Activated CD4-positive, alpha-beta T cell treated with anti-CD3 and anti-CD28 coated beads for 24 hours (primary cell): ENCODE measurements around the gene AP5M1.
"Not testable (repeated sequence)": the region's sequence is repeated elsewhere in the genome, so short reads cannot be mapped to it uniquely, and the experiment has no call there.

Experiments
- DNase-seq, 2 donors: peaks; one replicate each; pipeline ENCODE4 v3.0.0-alpha.2; 2020; ENCODE audit warnings: low read depth in 2 of 2

Gene AP5M1

DNA sequence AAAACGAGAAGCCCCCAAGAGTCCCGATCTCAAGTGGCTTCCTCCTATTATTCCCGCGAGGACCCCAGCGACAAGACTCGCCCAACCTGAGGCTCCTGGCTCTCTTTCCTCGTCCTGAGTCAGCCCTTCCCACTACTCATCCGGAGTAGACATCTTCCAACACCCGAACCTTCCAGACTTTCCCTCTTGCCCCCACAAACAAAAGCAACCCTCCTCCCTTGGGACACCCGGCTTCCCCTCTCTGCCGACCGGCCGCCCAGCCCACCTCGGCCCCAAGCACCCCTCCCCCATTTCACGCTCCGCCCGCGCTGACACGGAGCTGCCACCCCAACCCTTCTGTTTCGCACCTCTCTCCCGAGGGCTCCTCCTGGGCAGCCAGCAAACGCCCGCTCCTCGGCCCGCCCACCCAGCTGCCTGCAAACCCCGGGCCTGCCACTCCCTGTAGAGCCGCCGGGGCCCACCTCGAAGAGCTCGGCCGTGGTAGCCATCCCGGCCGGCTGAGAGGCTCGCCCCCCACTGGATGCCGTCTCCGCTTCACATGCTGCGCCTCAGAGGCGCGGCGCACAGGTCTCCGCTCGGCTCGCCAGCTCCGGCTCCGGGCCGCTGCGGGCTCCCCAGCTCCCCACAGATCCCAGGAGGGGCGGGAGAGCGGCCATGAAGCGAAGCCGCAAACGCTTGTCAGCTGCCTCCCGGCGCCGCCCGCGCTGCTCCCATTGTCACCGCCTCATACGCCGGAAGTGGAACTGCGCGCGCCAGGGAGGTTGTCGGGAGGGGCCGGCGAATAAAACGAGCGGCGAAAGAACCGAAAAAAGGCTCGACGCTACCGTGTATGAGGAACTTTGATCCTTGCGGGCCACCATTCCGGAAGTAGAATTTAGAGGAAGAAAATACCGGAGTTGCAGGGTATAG lies at the start of gene AP5M1, which contains the start of gene EXOC5:
TSS of gene AP5M1 (plus strand) at position 811 of the 909 bp plus-strand sequence. CDS start 344 bp downstream, outside the sequence.
TSS of gene EXOC5 (minus strand) at position 745 of the 909 bp plus-strand sequence. CDS start at position 488, 257 bp downstream.
- DNase-seq = peak; percentile 80 to 83

DNA sequence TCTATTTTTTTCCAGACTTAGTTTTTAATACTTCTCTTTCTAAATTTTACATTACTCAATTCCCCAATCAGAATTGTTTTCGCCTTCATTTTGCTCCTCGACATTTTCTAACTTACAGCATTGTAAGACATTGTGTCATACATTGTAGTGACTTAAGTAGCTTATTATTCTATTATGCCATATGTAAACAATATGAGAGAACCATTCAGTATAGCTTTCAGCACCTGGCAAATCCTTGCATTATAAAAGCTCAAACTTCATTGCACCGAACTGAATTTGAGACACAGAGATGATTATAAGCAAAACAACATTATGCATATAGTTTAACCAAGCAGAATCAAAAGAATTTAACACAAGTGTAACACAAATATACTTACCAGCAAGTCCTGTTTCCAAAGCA lies 46.8 kb upstream of the AP5M1 start:
- DNase-seq = no peak

GRCh38 chr14:57227083-57227482 lies 41.7 kb upstream of the AP5M1 start:
- no peak for DNase-seq

GRCh38 chr14:57228320-57228719 lies 40.5 kb upstream of the AP5M1 start:
- not testable (repeated sequence) for DNase-seq

- DNase-seq = no peak
These were observed 36.8 kb upstream of the AP5M1 start for GRCh38 chr14:57232006-57232405.

GRCh38 chr14:57240115-57240514 lies 28.7 kb upstream of the AP5M1 start:
- not testable (repeated sequence) for DNase-seq

- no peak for DNase-seq
These were observed 25.5 kb upstream of the AP5M1 start for GRCh38 chr14:57243320-57243719.

- no peak for DNase-seq
These were observed 24.7 kb upstream of the AP5M1 start for GRCh38 chr14:57244106-57244505.

- DNase-seq = no peak
These were observed 22.8 kb upstream of the AP5M1 start for GRCh38 chr14:57245941-57246340.

DNA sequence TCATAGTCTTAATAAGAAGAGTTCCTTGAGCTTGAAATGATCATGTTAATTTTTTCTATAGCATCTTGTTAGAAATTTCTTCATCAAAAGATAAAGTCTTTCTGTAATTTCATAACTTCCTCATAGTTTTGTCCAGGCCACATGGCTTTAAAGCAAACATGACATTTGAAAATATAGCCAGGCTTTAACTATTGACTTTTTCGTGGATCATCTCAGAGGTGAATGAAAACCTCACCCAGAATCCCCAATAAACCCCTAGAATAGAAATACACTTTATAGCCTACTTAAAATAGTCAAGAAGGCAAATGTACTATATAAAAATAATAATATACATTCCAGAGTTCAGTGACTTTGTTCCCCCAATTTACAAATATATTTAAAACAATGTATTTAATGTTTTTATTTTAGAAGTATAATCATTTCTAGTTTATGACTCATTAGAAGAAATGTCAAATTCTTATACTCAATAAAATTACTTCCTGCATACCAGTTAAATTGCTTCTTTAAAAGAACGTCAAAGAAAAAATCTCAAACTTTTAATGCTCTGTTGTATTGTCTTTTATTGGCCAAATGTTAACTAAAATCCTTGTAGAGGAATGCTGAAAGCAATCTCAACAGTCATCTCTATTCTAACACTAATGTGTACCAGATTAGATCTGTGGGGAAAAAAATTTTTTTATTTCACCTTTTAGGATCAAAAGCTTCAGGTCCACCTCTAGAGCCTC lies 21.7 kb upstream of the AP5M1 start:
- no peak for DNase-seq

- DNase-seq = no peak
These were observed 13.9 kb upstream of the AP5M1 start for GRCh38 chr14:57254884-57255283.

- DNase-seq = not testable (repeated sequence)
These were observed 10.6 kb upstream of the AP5M1 start for GRCh38 chr14:57258221-57258620.

GRCh38 chr14:57259672-57260071 lies 9.1 kb upstream of the AP5M1 start:
- no peak for DNase-seq

DNA sequence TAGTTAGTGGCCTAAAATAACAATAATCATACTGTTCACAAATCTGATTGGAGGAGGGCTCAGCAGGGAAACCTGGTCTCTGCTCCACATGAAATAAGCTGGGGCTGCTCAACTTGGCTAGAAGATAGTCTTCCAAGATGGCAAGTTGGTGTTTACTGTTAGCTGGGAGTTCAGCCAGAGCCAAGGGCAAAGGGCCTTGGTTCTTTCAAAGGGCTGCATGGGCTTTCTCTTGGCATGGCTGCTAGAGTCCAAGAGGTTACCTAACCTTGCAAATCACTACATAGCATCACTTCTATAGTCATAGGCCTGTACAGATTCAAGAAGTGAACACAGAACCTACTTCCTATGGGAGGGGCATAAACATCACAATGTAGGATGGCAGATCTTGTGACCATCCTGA lies 7.2 kb upstream of the AP5M1 start:
- DNase-seq = no peak

- DNase-seq = no peak
These were observed 6.7 kb upstream of the AP5M1 start for GRCh38 chr14:57262117-57262516.

GRCh38 chr14:57266065-57266464 lies 2.7 kb upstream of the AP5M1 start:
- no peak for DNase-seq

DNA sequence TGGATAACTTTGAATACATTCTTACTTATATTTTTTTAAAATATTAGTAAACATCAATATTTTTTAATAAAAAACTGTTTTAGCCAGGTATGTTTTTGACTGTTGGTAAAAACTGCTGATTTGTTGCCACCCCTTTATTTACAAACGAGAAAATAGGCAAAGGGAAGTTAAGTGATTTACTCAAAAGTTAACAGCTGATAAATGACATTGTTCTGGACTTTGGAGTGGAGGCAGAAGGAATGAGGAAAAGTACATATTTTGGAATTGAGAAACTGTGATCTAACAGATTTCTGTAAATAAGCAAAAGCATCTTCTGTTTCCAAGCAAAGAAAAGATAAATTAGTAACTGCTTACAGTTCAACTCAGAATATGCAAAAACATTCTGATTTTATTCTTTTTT lies 4.5 kb downstream of the AP5M1 start:
- no peak for DNase-seq

DNA sequence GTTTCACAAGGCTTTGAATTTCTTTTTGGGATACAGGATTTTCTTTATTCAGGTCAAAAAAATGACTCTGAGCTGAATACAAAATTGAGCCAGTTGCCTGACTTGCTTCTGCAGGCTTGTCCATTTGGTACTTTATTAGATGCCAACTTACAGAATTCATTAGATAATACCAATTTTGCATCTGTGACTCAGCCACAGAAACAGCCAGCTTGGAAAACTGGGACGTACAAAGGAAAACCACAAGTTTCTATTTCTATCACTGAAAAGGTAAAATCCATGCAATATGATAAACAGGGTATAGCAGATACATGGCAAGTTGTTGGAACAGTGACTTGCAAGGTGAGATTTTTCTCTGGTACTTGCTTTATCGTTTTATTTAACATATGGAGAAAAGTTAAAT lies 5.8 kb downstream of the AP5M1 start:
- DNase-seq = no peak

- no peak for DNase-seq
These were observed 6.4 kb downstream of the AP5M1 start for GRCh38 chr14:57275023-57275664.

GRCh38 chr14:57277062-57277461 lies 8.3 kb downstream of the AP5M1 start:
- no peak for DNase-seq

DNA sequence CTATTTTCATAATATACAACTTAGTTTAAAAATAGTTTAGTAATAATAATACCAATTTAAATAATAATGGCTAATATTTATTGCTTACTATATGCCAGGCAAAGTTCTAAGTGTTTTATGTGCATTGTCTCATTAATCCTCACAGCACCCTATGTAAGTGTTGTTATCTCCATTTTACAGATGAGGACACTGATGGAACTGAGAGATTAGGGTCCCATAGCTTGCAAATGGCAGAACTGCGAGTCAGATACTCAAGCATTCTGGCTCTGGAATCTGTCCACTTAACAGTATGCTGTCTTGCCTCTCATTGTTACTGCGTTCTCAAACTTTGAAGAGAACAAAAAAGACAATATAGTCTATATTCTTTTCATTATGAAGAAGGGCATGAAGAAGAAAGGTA lies 19.0 kb downstream of the AP5M1 start:
- DNase-seq = no peak

DNA sequence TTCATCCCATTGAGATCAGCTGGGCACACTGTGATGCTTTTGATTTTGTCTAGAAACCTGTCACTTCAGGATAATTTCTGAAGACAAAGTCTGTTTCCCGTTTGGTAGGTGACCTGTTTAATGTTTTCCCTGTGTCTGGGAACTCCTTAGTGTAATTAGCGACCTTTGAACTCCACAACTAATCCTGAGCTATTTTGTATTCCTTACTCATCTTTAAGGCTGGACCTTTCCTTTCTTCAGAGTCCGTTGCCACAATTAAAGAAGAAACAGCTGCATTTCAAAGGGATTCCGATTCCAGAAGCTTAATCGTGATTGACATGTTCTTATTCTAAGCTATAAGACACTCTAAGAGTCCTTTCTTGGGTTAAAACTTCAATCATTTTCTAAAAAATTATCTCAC lies 22.0 kb downstream of the AP5M1 start:
- no peak for DNase-seq
